Measurements from ENCODE around the gene LRFN2.

DNA sequence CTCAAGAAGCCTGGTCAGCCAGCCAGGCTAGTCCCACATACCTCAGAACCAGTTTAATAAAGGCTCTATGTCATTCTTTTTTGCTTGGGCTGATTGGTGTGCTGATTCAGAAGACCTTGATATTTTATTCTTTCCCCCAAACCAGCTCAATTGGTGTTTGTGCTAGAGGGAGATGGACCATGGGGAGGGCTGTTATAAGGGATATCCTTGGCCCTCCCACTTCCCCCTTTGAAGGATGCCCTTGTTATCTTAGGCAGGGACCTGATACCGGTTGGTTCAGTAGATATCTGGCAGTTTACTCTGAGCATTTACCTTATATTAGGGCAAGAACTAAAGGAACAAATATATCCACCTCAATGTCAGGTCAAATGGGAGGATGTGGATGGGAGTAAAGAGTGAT is 207.4 kb downstream of the LRFN2 start:
- TF ChIP-seq, protein P1, sequence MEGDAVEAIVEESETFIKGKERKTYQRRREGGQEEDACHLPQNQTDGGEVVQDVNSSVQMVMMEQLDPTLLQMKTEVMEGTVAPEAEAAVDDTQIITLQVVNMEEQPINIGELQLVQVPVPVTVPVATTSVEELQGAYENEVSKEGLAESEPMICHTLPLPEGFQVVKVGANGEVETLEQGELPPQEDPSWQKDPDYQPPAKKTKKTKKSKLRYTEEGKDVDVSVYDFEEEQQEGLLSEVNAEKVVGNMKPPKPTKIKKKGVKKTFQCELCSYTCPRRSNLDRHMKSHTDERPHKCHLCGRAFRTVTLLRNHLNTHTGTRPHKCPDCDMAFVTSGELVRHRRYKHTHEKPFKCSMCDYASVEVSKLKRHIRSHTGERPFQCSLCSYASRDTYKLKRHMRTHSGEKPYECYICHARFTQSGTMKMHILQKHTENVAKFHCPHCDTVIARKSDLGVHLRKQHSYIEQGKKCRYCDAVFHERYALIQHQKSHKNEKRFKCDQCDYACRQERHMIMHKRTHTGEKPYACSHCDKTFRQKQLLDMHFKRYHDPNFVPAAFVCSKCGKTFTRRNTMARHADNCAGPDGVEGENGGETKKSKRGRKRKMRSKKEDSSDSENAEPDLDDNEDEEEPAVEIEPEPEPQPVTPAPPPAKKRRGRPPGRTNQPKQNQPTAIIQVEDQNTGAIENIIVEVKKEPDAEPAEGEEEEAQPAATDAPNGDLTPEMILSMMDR (IDR thresholded peaks at IDR 0.05): no peak
- TF ChIP-seq POLR2A (IDR thresholded peaks at IDR 0.05): no peak

Data from prostate gland (tissue), 2 donors.